Activated CD4-positive, CD25-positive, alpha-beta regulatory T cell treated with anti-CD3 and anti-CD28 coated beads, Interleukin-2, amount 50 U/mL, for 24 hours (primary cell): ENCODE data around the gene JPH4.
"Not testable (repeated sequence)": the region's sequence is repeated elsewhere in the genome, so short reads cannot be mapped to it uniquely, and the experiment has no call there.

Experiments used
- ATAC-seq, 2 donors: fragments of 150-1000 bp; cut with Tn5 transposase; one replicate each; pipeline ENCODE4 v1.10.0; 2021; ENCODE audit warnings: mild to moderate bottlenecking in 1 of 2, moderate library complexity in 1 of 2

The JPH4 gene

DNA sequence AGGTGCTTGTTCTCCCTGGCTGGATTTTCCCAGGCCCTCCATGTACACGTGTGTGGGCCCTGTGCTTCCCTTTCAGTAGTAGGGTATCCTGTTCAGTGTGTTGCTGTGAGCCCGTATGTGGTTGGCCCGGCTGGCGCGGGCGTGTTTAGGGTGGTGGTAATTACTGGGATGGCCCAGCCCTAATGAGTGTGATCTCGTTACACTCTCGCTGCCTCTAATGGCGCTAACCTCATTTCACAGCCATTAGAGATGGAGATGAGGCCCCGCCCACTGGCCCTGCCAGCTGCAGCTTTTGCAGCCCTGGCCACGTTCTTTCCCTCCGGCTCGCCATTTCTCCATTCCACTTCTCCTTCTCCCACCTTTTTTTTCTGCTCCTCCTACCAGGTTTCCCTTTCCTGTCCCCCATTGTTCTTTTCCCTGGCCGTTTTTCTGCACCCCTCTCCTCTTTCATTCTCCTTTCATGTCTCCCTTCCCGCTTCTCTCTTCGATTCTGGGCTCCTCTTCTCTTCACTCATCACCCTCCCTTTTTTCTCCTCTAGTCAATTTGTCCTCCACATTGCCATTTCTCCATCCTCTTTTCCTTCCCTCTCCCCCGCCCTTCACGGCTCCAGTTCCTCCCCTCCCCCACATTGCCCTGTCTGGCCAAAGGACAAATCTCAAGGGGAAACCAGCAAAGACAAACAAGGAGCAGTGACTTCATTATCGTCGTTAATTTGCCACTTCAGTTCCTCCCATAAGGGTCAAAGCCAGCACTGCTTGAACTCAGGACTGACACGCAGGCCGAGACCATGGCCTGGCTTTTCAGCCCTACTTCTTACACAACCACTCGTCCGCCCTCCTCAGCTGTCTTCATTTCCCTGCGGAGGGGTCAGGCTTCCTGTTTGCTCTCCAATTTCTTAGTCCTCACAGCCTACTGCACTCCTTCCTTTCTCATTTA, 33.8 kb downstream of the JPH4 start:
- ATAC-seq = no peak

GRCh38 chr14:23543403-23543802, 35.2 kb downstream of the JPH4 start:
- no peak for ATAC-seq

DNA sequence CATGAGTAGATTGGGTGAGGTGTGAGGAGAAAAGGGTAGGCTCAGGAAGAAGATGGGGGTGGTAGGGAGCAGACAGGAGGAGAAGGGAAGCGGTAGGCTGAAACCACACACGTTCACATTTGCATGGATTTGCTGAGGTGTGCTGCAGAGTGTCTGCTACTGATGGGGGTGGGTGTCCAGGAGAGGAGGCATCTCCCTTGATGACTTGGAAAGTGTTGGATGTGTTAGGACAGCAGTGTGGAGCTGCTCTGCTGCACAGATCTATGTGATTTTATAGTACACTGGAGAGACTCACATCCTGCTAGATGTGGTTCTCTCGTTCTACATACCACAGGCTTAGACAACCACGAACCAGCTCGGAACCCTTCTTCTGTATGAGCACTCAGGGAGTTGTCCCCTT, 36.3 kb downstream of the JPH4 start:
- no peak for ATAC-seq

GRCh38 chr14:23540141-23540469, 38.5 kb downstream of the JPH4 start:
- ATAC-seq = no peak

GRCh38 chr14:23539248-23540140, 39.1 kb downstream of the JPH4 start:
- peak in 1 of 2 donors; percentile 33 for ATAC-seq

GRCh38 chr14:23538785-23539184, 39.8 kb downstream of the JPH4 start:
- ATAC-seq = no peak

GRCh38 chr14:23538050-23538718, 40.4 kb downstream of the JPH4 start:
- no peak for ATAC-seq

DNA sequence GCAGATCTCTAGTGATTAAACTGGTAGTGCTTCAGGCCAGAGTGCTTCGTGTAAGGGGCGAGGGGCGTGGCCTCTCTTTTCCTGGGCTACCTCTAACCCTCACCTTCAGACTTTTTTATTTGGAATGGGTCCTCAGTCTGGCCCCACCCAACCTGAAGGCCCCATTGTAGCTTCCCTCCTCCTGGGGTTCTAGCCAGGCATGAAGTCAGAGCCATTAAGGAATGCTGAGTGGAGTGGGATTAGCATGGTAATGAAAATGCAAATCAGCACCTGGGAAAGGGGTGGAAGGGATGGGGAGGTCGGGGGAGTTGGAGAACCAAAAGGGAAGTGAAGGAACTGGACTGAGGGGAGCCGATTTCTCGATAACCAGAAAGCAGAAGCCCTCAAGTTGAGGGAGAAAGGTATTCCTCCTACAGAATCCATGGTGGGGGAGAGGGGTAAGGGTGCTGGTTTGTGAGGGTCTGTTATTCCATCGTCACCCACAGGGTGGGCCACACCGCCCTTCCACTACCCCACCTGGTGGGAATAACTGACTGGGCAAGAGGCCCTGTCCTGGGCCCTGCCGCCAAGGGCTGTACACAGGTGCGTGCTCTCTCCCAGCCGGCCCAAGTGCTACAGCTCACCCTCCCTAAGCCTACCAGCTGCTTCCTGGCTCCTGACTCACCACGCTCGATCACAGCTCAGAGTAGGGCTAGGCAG, 41.1 kb downstream of the JPH4 start:
- ATAC-seq = no peak

GRCh38 chr14:23536906-23537305, 41.7 kb downstream of the JPH4 start:
- ATAC-seq = not testable (repeated sequence)

DNA sequence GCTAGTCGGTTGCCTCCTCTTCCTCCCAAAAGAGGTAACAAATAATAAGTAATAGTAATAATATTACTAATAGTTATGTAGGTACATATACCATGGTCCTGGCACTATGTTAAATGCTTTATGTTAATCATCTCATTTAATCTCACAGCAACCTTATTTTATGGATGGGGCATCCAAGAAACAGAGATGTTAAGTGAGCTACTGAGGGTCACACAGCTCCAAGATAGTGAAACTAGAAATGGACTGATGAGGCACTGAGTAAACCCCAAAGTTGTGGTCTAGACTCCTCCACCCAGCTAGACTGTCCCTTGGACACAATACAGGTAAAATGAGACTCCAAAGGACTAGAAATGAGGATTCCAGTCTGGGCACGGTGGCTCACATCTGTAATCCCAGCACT, 42.1 kb downstream of the JPH4 start:
- no peak for ATAC-seq

GRCh38 chr14:23535943-23536342, 42.6 kb downstream of the JPH4 start:
- ATAC-seq = no peak

DNA sequence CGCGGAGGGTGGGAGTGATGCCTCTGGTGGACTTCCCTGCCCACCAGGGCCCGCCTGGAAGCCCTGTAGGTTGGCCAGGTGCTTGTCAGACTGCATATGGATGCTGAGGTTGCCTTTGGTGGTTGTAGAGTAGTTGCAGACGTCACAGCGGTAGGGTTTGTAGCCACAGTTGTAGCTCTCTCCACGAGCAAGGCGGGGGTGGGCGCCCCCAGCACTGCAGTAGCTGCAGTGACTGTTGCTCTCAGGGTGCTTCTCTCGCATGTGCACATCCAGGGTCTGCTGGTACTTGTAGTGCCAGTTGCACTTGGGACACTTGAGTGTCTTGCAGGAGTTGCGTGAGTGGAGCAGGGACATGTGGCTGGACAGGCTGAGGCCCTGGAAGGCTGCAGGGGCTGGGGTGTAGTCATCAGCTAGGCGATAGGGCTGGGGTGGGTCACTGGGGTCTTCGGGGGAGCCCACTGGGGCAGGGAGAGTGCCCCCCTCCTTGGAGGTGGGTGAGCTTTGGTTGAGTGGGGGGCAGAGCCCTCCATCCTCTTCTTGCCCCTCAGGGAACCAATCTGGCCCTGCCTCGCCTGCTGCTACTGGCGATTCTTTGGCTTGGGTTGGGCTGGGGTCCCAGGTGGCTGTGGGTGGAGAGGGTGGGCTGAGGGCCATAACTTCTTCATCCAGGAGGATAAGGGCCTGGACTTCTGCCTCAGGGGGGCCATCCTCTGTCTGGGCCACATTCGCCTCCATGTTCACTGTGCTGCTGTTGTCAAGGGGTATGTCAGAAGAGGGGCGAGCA, 44.7 kb downstream of the JPH4 start:
- ATAC-seq = no peak

GRCh38 chr14:23532658-23533057, 45.9 kb downstream of the JPH4 start:
- ATAC-seq = no peak

- ATAC-seq = no peak
Observed at GRCh38 chr14:23531391-23531790, 47.2 kb downstream of the JPH4 start.

GRCh38 chr14:23530375-23531055, 48.1 kb downstream of the JPH4 start:
- ATAC-seq = no peak

- ATAC-seq = no peak
Observed at GRCh38 chr14:23529016-23529415, 49.6 kb downstream of the JPH4 start.

DNA sequence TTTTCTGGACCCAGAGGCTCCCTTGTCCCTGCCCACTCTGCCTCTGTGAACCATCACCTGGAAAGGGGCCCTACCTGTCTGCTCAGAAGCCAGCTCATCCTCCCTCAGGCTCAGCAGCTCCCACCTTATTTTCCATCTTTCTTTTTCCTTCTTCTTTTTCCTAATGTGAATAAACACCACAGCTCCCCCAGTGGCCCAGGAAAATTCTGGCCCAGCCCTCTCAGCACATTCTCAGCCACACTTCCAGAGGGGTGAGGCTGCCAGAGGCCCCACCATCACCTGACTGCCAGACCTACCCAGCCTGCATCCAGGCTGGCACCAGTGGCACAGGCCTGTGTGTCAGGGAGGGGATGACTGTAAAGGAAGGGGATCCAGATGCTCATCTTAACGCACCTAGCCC, 50.0 kb downstream of the JPH4 start:
- ATAC-seq = no peak

- no peak for ATAC-seq
Observed at GRCh38 chr14:23525611-23526010, 53.0 kb downstream of the JPH4 start.

DNA sequence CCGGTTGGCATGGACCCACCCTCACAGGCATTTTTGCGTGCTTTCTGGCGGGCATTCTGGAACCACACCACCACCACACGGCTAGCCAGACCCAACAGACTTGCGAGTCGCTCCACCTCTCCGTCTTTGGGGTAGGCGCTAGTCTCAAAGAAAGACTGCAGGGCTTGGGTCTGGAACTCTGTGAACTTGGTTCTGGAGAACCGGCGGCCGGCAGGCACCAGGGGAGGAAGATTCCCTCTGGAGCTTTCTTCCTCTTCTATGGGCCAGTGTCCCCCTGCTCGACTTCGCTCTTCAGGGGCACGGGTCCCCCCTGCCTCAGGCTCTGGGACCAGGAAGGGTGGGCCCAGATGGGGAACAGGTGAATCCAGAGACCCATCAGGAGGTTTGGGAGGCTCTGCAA, 53.6 kb downstream of the JPH4 start:
- ATAC-seq = no peak

DNA sequence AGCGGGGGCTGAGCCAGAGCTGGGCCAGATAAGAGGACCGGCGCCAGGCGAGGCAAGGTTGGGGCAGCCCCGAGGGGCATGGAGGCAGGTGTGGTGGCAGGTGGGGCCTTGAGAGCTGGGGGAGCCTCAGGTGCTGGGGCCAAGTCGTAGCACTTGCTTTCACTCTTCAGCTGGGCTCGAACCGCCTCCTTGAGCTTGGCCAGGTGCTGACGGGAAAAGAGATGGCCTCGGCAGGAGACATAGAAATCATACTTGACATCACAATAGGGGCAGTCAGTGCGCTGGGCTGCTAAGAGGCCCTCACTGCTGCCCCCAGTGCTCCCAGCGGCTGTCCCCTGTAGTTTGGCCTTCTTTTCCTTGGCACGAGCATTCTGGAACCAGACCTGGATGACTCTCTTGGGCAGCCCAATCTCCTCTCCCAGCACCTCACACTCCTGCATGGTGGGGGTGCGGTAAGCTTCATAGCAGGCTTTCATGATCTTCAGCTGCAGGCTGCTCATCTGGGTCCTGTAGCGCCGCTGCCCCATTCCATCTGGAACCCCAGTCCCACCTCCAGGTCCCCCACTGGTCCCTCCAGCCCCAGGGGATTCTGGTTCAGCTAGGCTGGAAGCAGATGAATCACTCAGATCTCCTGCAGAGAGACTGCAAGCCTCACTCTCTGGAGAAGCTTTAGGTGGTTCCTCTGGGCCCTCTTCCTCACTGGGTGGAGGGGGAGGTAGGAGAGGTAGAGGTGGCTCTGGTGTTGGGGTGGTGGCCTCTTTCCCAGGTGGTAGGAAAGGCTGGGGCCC, 55.2 kb downstream of the JPH4 start:
- no peak for ATAC-seq
